DMS153 treated with DMSO at 0.1 percent for 48 hours (cell line): Measurements from ENCODE around the gene IQCF5.
"Not testable (repeated sequence)": the region's sequence is repeated elsewhere in the genome, so short reads cannot be mapped to it uniquely, and the experiment has no call there.

Source experiments
- DNase-seq: peaks from one replicate; lab custom pipeline; 2025; ENCODE audit not compliant: unreplicated experiment; lab: John Stamatoyannopoulos, UW

Gene IQCF5

DNA sequence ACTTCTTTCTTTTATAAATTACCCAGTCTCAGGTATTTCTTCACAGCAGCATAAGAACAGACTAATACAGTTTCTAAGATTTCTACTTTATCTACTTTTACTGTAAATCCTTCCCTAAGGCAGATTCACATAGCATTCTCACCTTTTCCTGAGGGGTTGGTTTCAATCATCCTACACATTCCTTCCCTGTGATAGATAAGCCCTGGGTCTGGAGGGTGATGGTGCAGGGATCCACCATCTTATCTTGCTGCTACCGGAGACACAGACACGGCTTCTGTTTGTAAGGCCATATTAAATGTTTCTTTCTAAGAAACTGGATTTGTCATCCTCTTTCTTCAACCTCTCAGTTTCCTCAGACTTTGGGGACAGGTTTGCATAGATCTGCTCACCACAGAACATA is 6.1 kb downstream of the IQCF5 start:
- no peak for DNase-seq

DNA sequence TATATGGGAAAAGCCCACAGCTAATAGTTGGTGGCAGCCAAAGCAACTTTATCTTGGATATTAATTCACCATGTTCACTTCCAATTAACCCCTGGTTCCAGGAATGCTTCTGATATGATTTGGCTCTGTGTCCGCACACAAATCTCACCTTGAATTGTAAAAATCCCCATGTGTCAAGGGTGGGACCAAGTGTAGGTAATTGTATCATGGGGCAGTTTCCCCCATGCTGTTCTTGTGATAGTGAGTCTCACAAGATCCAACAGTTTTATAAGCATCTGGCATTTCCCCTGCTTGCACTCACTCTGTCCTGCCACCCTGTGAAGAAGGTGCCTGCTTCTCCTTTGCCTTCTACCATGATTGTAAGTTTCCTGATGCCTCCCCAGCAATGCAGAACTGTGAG is 6.5 kb downstream of the IQCF5 start:
- DNase-seq, result not testable (repeated sequence)

GRCh38 chr3:51862886-51863285 is 12.5 kb downstream of the IQCF5 start:
- no peak for DNase-seq

GRCh38 chr3:51860703-51861665 is 14.4 kb downstream of the IQCF5 start, which contains the start of gene IQCF2:
Gene IQCF2, plus strand, starts transcription at chr3:51861615. Its CDS starts 52 bp downstream, at chr3:51861667.
- no peak for DNase-seq

DNA sequence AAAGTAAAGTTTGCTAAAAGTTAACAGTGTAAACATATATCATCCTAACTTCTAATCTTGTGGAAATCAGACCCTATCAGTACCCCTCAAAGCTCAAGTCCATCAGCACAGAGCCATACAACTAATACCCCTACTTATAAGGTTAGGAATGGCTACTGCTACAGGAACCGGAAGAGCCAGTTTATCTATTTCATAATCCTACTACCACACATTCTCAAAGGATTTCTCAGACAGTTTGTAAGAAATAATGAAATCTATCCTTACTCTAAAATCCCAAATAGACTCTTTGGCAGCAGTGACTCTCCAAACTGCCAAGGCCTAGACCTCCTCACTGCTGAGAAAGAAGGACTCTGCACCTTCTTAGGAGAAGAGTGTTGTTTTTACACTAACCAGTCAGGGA is 20.0 kb downstream of the IQCF5 start:
- not testable (repeated sequence) for DNase-seq

DNA sequence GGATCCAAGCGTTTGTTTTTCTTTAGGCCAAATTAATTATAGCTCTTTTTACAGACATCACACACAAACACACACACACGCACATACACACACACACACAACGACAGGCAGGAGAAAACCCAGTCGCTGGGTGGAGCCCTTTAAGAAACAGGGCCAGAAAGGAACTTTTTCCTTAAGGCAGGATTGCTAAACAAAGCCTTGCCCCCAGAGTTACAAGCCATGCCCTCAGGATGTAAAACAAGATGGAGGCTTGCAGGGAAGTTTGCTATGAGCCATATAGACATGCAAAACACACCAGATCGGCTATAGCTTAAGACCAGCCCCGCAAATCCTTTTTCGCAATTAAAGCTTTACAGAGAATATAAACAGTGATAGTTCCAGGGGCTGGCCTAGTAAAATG is 30.3 kb downstream of the IQCF5 start:
- no peak for DNase-seq

- no peak for DNase-seq
Measured at GRCh38 chr3:51836606-51837005, 38.8 kb downstream of the IQCF5 start.

DNA sequence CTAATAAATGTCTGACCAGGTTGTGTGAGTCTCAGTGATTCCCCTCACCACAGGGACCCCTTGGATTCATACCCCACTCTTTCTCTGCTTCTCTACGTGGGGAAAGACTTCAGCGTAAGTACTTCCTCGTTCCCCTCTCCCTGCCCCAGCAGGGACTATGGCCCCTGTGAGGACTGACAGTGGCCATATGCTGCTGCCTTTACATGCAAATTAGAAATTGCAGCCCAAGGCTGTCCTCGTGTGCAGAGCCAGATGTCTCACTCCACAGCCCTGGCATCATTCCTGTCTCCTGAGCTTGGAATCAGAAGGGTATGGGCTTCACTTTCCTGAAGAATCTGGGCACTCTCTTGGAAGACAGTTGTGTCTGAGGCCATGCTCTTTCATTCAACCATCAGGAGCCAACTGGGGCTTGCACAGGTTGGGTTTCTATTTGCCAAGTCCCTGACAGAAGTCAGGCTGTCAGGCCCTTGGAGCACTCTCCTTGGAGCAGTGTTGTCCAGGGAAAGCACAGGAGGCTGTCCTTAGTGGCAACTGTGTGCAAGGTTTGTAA is 44.5 kb downstream of the IQCF5 start:
- DNase-seq, result no peak

DNA sequence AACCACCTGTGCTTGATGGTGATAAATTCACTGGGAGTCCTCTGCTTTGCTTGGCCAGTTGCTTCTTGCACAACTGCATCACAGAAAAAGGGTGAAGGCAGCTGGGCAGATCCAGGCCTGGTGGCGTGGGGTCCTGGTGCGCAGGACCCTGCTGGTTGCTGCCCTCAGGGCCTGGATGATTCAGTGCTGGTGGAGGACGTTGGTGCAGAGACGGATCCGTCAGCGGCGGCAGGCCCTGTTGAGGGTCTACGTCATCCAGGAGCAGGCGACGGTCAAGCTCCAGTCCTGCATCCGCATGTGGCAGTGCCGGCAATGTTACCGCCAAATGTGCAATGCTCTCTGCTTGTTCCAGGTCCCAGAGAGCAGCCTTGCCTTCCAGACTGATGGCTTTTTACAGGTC is 45.1 kb downstream of the IQCF5 start:
- DNase-seq, result no peak

DNA sequence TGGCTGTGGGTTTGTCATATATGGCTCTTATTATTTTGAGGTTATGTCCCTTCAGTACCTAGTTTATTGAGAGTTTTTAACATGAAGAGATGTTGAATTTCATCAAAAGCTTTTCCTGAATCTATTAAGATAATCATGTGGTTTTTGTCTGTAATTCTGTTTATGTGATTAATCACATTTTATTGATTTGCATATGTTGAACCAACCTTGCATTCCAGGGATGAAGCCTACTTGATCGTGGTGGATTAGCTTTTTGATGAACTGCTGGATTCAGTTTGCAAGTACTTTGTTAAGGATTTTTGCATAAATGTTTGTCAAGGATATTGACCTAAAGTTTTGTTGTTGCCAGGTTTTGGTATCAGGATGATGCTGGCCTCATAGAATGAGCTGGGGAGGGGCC is 47.1 kb downstream of the IQCF5 start:
- DNase-seq, result no peak
